GM18951 (cell line): Measurements from ENCODE around the gene CLASRP.
A peak's percentile ranks its signal among the peaks of the same experiment; 100 is the strongest.
"Not testable (repeated sequence)": the region's sequence is repeated elsewhere in the genome, so short reads cannot be mapped to it uniquely, and the experiment has no call there.

ENCODE experiments used
- POLR2A ChIP-seq: IDR thresholded peaks from 4 replicates; pipeline ENCODE4 v1.6.1; 2011; ENCODE audit warnings: mild to moderate bottlenecking; ENCODE audit not compliant: insufficient read length, insufficient read depth; ENCODE audit errors: extremely low read depth
- in situ Hi-C: fragments of 300-500 bp; cut with MboI; formaldehyde crosslinking; loops from one replicate; pipeline ENCODE4 v1.12.0; 2022; ENCODE audit warnings: low sequenced_read_pairs, mixed read lengths, inconsistent platforms; ENCODE audit not compliant: unreplicated experiment

CLASRP gene

GRCh38 chr19:45038931-45039893 lies at the start of gene CLASRP:
Gene CLASRP (plus strand): TSS chr19:45039045. CDS start chr19:45040213, 1,168 bp downstream.
- in situ Hi-C loops: no loop called here
- TF ChIP-seq POLR2A: peak; percentile 95

GRCh38 chr19:44990459-44990858 lies 48.4 kb upstream of the CLASRP start:
- no peak for TF ChIP-seq POLR2A
- in situ Hi-C loops: loop anchor here (5.0 kb wide), 1 partner anchor 67 kb away; no protein-coding TSS in a partner anchor

- in situ Hi-C loops: loop anchor here (5.0 kb wide), 1 partner anchor 66 kb away; no protein-coding TSS in a partner anchor
Measured at GRCh38 chr19:44990966-44991365, 47.9 kb upstream of the CLASRP start.

GRCh38 chr19:44992336-44993163 lies 46.3 kb upstream of the CLASRP start:
- in situ Hi-C loops: loop anchor here (5.0 kb wide), 1 partner anchor 65 kb away; no protein-coding TSS in a partner anchor
- TF ChIP-seq POLR2A: no peak

More at GRCh38 chr19:44990966-44991365, 47.9 kb upstream of the CLASRP start:
- TF ChIP-seq POLR2A: no peak

- no peak for TF ChIP-seq POLR2A
- in situ Hi-C loops: loop anchor here (5.0 kb wide), 1 partner anchor 64 kb away; no protein-coding TSS in a partner anchor
Measured at GRCh38 chr19:44993526-44993925, 45.3 kb upstream of the CLASRP start.

GRCh38 chr19:44993926-44994537 lies 44.8 kb upstream of the CLASRP start:
- in situ Hi-C loops: loop anchor here (5.0 kb wide), 1 partner anchor 63 kb away; no protein-coding TSS in a partner anchor
- no peak for TF ChIP-seq POLR2A

- in situ Hi-C loops: no loop called here
Measured at GRCh38 chr19:44998025-44998424, 40.8 kb upstream of the CLASRP start.

GRCh38 chr19:44999131-44999925 lies 39.5 kb upstream of the CLASRP start:
- in situ Hi-C loops: not testable (repeated sequence)

More at GRCh38 chr19:44998025-44998424, 40.8 kb upstream of the CLASRP start:
- no peak for TF ChIP-seq POLR2A

GRCh38 chr19:45000665-45001064 lies 38.2 kb upstream of the CLASRP start:
- in situ Hi-C loops: not testable (repeated sequence)

- TF ChIP-seq POLR2A: peak; percentile 70
- in situ Hi-C loops: no loop called here
Measured at GRCh38 chr19:45001087-45001739, 37.6 kb upstream of the CLASRP start, which contains the start of gene RELB. Gene RELB (plus strand): TSS chr19:45001464. CDS start chr19:45001580, 116 bp downstream.

- in situ Hi-C loops: no loop called here
Measured at GRCh38 chr19:45003485-45003884, 35.4 kb upstream of the CLASRP start.

More at GRCh38 chr19:45003485-45003884, 35.4 kb upstream of the CLASRP start:
- no peak for TF ChIP-seq POLR2A
